Cardiac fibroblast (primary cell): ENCODE measurements around the gene RASA3.
"Not testable (repeated sequence)": the region's sequence is repeated elsewhere in the genome, so short reads cannot be mapped to it uniquely, and the experiment has no call there.

Experiments
- DNase-seq, 2 donors: peaks; one replicate each; pipeline versions ENCODE4 v3.0.0 to v3.0.0-alpha.2; 2010; ENCODE audit warnings: low read depth in 2 of 2
- H3K4me3 ChIP-seq, 2 donors: replicated peaks in 1 of 2; 1 replicate in 1 of 2; 2 replicates in 1 of 2; pipeline ENCODE4 v1.5.1; 2011; ENCODE audit warnings: low read depth in 2 of 2, low read length in 2 of 2, mild to moderate bottlenecking in 2 of 2, moderate library complexity in 1 of 2
- TF ChIP-seq, protein P1 (sequence below): IDR thresholded peaks from one replicate; pipeline ENCODE4 v1.5.1; 2011; ENCODE audit warnings: low read depth, mild to moderate bottlenecking, low read length, inconsistent platforms

Gene RASA3

DNA sequence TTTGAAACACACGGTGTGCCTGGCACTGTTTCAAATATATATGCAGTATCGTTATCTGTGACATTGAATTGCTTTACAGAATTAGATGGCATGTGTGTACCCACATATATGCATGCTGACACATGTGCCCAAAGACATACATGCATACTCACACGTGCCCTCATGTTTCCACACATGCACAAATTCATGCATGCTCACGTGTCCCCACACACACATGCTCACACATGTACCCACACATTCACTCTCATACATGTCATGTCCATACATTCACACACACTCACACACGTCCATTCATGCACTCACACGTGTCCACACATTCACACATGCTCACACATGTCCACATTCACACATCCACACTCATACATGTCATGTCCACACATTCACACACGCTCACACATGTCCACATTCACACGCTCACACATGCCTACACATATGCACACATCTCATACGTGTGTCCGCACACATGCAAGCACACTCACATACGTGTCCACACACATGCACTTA is 140.7 kb downstream of the RASA3 start:
- DNase-seq: no peak
- TF ChIP-seq, protein P1, sequence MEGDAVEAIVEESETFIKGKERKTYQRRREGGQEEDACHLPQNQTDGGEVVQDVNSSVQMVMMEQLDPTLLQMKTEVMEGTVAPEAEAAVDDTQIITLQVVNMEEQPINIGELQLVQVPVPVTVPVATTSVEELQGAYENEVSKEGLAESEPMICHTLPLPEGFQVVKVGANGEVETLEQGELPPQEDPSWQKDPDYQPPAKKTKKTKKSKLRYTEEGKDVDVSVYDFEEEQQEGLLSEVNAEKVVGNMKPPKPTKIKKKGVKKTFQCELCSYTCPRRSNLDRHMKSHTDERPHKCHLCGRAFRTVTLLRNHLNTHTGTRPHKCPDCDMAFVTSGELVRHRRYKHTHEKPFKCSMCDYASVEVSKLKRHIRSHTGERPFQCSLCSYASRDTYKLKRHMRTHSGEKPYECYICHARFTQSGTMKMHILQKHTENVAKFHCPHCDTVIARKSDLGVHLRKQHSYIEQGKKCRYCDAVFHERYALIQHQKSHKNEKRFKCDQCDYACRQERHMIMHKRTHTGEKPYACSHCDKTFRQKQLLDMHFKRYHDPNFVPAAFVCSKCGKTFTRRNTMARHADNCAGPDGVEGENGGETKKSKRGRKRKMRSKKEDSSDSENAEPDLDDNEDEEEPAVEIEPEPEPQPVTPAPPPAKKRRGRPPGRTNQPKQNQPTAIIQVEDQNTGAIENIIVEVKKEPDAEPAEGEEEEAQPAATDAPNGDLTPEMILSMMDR: no peak
- no peak overlapping the region for H3K4me3 ChIP-seq

DNA sequence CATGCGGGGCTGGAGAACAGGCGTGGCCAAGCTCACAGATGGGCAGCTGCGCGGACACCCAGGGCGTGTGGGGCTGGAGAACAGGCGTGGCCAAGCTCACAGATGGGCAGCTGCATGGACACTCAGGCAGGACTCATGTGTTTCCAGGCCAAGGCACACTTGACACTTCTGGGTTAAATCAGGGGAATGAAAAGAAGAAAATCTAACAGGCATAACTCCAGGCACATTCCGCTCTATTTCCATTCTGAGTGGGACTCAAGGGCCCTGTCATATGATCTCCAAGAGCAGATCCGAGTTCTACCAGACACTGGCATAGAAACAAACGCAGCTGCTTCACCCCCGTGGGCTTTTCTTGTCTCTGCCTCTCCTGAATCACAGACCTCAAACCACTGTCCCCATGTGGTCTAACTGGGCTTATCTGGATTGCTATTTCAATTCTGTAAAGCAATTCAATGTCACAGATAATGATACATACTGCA is 141.2 kb downstream of the RASA3 start:
- TF ChIP-seq, protein P1: no peak
- H3K4me3 ChIP-seq: no peak overlapping the region
- DNase-seq: no peak

DNA sequence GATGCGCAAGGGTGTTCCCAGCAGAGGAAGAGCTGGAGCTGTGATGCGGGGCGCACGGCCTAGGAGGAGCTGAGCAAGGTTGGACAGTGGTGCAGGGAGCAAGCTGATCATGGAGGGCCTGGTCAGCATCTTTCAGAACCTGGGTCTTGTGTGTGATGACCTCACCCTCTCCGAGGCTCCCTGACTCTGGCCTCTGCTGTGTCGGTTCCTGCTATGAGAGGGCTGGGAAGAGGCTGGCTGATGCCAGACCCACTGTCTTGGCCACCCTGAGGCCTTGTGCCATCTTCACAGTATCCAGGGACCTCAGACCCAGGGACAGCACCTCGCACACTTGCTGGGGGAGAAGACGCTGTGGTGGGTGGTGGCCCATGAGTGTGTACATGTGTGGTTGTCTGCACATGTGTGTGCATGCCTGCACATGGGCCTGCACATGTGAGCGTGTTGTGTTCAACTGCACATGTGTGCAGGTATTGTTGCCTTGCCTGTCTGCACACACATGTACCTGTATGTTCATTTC is 142.0 kb downstream of the RASA3 start:
- no peak for DNase-seq
- no peak overlapping the region for H3K4me3 ChIP-seq
- TF ChIP-seq, protein P1: no peak

DNA sequence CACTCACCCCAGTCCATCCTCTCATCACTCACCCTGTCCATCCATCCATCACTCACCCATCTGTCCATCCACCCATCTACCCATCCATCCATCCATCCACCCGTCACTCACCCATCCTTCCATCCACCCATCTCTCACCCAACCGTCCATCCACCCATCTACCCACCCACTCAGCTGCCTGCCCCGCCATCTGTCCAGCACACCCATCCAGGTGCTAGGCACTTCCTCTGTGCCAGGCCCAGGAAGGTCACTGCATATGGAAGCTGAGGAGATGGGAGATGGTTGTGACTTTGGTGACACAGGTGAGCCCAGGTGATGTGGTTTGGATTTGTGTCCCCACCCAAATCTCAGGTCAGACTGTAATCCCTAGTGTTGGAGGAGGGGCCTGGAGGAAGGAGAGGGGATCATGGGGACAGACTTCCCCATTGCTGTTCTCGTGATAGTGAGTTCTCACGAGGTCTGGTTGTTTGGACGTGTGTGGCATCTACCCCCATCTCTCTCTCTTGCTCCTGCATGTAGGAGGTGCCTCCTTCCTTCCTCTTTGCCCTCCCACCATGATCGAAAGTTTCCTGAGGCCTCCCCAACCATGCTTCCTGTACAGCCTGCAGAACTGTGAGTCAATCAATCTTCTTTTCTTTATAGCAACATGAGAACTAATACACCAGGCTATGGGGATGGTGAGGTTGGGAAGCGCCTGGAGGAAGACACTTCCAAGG is 142.7 kb downstream of the RASA3 start:
- DNase-seq: no peak
- H3K4me3 ChIP-seq: no peak overlapping the region
- TF ChIP-seq, protein P1: no peak

DNA sequence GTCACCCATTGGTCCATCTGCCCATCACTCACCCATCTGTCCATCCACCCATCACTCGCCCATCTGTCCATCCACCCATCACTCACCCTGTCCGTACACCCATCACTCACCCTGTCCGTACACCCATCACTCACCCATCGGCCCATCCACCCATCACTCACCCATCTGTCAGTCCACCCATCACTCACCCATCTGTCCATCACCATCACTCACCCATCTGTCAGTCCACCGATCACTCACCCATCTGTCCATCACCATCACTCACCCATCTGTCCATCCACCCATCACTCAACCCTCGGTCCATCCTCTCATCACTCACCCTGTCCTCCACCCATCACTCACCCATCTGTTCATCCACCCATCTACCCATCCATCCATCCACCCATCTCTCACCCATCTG is 143.6 kb downstream of the RASA3 start:
- not testable (repeated sequence) for DNase-seq, H3K4me3 ChIP-seq

DNA sequence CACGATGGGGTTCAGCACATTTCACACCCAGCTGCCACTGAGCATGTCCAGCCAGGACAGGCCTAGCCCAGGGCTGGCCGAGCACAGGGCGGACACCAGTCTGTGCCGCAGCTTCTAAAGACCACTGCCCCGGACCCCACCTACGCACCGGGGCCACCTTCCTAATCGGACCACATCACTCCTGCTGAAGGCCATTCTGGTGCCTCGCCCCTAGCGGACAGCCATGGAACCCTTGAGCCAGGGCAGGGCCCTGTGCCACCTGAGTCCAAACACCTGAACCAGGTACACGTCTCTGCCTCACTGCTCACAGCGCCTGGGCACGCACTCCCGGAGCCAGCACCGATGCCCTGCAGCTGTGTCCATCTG is 150.1 kb downstream of the RASA3 start:
- TF ChIP-seq, protein P1: no peak
- no peak for DNase-seq
- no peak overlapping the region for H3K4me3 ChIP-seq

DNA sequence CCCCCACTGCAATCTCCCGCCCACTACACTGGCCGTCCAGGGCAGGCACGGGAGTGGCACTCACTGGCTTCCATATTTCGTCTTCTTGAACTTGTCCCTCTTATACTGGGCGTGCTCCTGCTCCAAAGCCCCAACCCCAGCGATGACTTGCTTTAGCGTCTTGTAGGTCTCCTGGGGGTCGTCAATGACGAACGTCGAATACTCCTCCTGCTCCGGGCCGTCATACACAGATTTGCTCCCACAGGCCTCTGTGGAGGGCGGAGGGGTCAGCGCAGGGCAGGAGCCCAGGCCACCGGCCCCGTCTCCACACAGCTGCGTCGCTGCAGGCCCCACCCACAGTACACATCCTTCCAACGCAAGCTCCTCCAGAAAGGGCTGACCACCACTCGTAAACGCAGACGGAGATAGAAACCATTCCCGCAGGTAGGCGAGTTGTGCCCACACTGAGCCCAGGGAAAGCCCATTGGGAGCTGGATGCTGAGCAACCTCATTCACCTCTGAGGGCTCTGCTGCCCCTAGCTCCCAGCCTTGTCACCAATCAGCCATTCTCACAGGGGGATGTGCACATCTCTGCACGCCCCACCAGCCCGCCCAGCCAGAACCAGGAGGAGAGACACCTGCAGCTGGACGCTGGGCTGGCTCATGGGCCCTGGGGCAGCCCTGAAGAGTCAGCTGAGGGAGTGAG is 150.7 kb downstream of the RASA3 start:
- DNase-seq: no peak
- TF ChIP-seq, protein P1: no peak
- H3K4me3 ChIP-seq: no peak overlapping the region
